Measurements from ENCODE around the gene TXLNA.

DNA sequence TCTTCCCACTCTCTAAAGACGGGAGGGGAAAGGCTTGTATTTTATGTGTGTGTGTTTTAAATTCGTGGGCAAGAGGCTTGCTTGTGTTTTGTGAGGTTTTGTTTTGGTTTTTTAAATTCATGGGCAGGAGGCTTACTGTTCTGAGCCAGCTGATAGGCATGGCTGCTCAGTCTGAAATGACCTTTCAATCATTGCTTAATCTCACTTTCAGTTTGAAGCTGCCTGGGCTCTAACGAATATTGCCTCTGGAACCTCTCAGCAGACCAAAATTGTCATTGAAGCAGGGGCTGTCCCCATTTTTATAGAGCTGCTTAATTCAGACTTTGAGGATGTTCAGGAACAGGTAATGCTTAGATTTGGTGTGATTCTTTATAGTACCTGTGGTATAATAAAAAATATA lies 20.3 kb upstream of the TXLNA start:
- TF ChIP-seq, protein P1, sequence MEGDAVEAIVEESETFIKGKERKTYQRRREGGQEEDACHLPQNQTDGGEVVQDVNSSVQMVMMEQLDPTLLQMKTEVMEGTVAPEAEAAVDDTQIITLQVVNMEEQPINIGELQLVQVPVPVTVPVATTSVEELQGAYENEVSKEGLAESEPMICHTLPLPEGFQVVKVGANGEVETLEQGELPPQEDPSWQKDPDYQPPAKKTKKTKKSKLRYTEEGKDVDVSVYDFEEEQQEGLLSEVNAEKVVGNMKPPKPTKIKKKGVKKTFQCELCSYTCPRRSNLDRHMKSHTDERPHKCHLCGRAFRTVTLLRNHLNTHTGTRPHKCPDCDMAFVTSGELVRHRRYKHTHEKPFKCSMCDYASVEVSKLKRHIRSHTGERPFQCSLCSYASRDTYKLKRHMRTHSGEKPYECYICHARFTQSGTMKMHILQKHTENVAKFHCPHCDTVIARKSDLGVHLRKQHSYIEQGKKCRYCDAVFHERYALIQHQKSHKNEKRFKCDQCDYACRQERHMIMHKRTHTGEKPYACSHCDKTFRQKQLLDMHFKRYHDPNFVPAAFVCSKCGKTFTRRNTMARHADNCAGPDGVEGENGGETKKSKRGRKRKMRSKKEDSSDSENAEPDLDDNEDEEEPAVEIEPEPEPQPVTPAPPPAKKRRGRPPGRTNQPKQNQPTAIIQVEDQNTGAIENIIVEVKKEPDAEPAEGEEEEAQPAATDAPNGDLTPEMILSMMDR (conservative IDR thresholded peaks at IDR 0.05; ENCODE audit: low read depth in 2 of 2), result no peak
- TF ChIP-seq, protein P2, sequence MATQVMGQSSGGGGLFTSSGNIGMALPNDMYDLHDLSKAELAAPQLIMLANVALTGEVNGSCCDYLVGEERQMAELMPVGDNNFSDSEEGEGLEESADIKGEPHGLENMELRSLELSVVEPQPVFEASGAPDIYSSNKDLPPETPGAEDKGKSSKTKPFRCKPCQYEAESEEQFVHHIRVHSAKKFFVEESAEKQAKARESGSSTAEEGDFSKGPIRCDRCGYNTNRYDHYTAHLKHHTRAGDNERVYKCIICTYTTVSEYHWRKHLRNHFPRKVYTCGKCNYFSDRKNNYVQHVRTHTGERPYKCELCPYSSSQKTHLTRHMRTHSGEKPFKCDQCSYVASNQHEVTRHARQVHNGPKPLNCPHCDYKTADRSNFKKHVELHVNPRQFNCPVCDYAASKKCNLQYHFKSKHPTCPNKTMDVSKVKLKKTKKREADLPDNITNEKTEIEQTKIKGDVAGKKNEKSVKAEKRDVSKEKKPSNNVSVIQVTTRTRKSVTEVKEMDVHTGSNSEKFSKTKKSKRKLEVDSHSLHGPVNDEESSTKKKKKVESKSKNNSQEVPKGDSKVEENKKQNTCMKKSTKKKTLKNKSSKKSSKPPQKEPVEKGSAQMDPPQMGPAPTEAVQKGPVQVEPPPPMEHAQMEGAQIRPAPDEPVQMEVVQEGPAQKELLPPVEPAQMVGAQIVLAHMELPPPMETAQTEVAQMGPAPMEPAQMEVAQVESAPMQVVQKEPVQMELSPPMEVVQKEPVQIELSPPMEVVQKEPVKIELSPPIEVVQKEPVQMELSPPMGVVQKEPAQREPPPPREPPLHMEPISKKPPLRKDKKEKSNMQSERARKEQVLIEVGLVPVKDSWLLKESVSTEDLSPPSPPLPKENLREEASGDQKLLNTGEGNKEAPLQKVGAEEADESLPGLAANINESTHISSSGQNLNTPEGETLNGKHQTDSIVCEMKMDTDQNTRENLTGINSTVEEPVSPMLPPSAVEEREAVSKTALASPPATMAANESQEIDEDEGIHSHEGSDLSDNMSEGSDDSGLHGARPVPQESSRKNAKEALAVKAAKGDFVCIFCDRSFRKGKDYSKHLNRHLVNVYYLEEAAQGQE (IDR thresholded peaks at IDR 0.05; ENCODE audit: unreplicated experiment), result no peak
- TF ChIP-seq EZH2phosphoT487 (IDR thresholded peaks at IDR 0.05; ENCODE audit: unreplicated experiment), result no peak
- TF ChIP-seq POLR2AphosphoS5 (IDR thresholded peaks at IDR 0.05; ENCODE audit: low read depth), result no peak
- TF ChIP-seq EZH2 (IDR thresholded peaks at IDR 0.05; ENCODE audit: low read depth, unreplicated experiment), result no peak
- TF ChIP-seq CREB1 (CRISPR knock-in tag; IDR thresholded peaks at IDR 0.05; ENCODE audit: low read depth), result no peak
- no peak for TF ChIP-seq NANOG (IDR thresholded peaks at IDR 0.05; ENCODE audit: borderline replicate concordance)
- no peak for TF ChIP-seq JUNB (IDR thresholded peaks at IDR 0.05; ENCODE audit: unreplicated experiment)
- no peak for TF ChIP-seq ZNF114 (CRISPR knock-in tag; IDR thresholded peaks at IDR 0.05)
- TF ChIP-seq, protein P3, sequence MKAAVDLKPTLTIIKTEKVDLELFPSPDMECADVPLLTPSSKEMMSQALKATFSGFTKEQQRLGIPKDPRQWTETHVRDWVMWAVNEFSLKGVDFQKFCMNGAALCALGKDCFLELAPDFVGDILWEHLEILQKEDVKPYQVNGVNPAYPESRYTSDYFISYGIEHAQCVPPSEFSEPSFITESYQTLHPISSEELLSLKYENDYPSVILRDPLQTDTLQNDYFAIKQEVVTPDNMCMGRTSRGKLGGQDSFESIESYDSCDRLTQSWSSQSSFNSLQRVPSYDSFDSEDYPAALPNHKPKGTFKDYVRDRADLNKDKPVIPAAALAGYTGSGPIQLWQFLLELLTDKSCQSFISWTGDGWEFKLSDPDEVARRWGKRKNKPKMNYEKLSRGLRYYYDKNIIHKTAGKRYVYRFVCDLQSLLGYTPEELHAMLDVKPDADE (IDR thresholded peaks at IDR 0.05), result no peak
- TF ChIP-seq ZNF462 (CRISPR knock-in tag; IDR thresholded peaks at IDR 0.05), result no peak

Measured in GM23338 (cell line).